IPS-15b (cell line): Measurements from ENCODE around the gene SCG3.

Experiments used
- H3K27me3 ChIP-seq: one replicate; pipeline ENCODE4 v1.6.1; 2013; ENCODE audit warnings: low read length; ENCODE audit not compliant: control insufficient read depth, insufficient read depth
- H3K36me3 ChIP-seq: one replicate; pipeline ENCODE4 v1.6.1; 2013; ENCODE audit warnings: low read length; ENCODE audit not compliant: control insufficient read depth, insufficient read depth
- H3K4me1 ChIP-seq: one replicate; pipeline ENCODE4 v1.6.1; 2013; ENCODE audit warnings: mild to moderate bottlenecking, low read length; ENCODE audit not compliant: control insufficient read depth, insufficient read depth
- H3K4me3 ChIP-seq: one replicate; pipeline ENCODE4 v1.5.1; 2013; ENCODE audit warnings: low read depth, low read length
- H3K9ac ChIP-seq: one replicate; pipeline ENCODE4 v1.6.1; 2013; ENCODE audit warnings: low read depth, mild to moderate bottlenecking, low read length
- H3K9me3 ChIP-seq: one replicate; pipeline ENCODE4 v1.6.1; 2013; ENCODE audit warnings: mild to moderate bottlenecking, low read length; ENCODE audit not compliant: control insufficient read depth, insufficient read depth

SCG3 gene

GRCh38 chr15:51735228-51736010 lies 54.1 kb downstream of the SCG3 start:
- Histone ChIP-seq H3K36me3 (no peaks in the 10 kb centered on the region), H3K9me3 (no peaks in the 10 kb centered on the region), H3K9ac (no peak overlapping the region), H3K4me1 (peaks cover 12% of the 10 kb centered on the region), H3K27me3 (peaks cover 35% of the 10 kb centered on the region), H3K4me3 (no peak overlapping the region)

DNA sequence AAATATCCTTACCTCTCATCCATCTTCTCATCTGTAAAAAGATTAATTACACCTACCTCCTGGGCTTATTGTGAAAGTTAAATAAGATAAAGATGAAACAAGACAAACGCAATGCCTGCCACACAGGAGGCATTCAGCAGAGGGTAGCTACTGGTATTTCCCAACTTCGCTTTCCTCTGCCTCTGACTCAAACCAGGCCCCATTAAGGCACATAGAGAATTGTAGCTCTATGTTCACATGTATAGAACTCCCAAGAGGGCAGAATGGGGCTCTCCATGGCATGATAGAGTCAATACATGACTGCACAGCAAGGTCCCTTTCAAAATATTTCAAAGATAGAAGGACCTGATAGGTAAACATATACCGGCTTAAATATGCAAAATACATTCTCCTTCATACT lies 54.8 kb downstream of the SCG3 start:
- Histone ChIP-seq H3K4me1 (peaks cover 12% of the 10 kb centered on the region), H3K27me3 (peaks cover 35% of the 10 kb centered on the region), H3K9me3 (no peaks in the 10 kb centered on the region), H3K36me3 (no peaks in the 10 kb centered on the region), H3K9ac (no peak overlapping the region), H3K4me3 (no peak overlapping the region)

GRCh38 chr15:51736751-51737521 lies 55.6 kb downstream of the SCG3 start:
- Histone ChIP-seq H3K36me3 (no peaks in the 10 kb centered on the region), H3K9ac (no peak overlapping the region), H3K4me3 (peak overlapping the region; percentile 60), H3K9me3 (no peaks in the 10 kb centered on the region), H3K27me3 (peaks cover 35% of the 10 kb centered on the region), H3K4me1 (peaks cover 8% of the 10 kb centered on the region)

DNA sequence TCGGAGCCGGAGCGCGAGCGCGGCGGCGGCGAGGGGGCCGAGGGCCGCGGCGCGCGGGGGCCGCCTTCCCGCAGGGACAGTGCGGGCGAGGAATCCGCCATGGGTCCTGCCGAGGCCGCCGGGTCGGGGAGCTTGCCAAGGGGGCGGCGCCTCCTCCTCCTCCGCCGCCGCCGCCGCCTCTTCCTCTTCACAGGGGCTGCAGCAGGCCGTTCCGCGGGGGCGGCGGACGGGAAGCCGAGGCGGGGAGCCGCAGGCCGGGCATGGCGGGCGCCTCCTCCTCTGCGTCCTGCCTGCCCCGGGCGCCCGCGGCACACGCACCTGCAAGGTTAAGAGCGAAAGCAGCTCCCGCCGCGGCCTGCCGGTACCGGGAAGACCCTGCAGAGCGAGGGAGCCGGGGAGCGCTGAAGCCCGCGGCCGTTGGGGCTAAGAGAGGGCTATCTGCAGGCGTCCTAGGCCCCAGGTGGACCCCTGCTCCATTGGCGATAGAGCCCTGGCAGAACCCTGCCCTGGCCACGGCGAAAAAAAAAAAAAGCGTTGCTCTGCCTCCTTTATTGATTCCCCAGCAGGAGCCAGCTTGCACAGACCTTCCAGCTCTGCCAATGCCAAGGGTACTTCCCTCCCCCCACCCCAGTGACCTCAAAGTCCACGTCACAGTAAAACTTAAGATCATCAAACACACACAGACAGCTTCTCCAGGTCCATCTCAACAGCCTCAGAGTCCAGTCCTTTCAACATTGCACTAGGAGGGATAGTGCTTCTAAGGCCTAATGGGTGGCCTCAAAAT lies 56.4 kb downstream of the SCG3 start, which contains the start of gene LYSMD2:
Gene LYSMD2 (minus strand): TSS at position 134 of the 784 bp plus-strand sequence. CDS start 33 bp downstream, at position 101.
- H3K9me3 ChIP-seq = no peaks in the 10 kb centered on the region
- H3K9ac ChIP-seq = no peak within 1 kb of the TSS
- H3K36me3 ChIP-seq = no peaks in the 10 kb centered on the region
- peaks cover 6% of the 10 kb centered on the region for H3K4me1 ChIP-seq
- H3K4me3 ChIP-seq = peak within 1 kb of the TSS; percentile 60
- peaks cover 35% of the 10 kb centered on the region for H3K27me3 ChIP-seq

GRCh38 chr15:51738553-51738952 lies 57.2 kb downstream of the SCG3 start:
- Histone ChIP-seq H3K9ac (no peak overlapping the region), H3K27me3 (peaks cover 35% of the 10 kb centered on the region), H3K4me1 (peaks cover 6% of the 10 kb centered on the region), H3K36me3 (no peaks in the 10 kb centered on the region), H3K9me3 (no peaks in the 10 kb centered on the region), H3K4me3 (peak overlapping the region; percentile 60)

DNA sequence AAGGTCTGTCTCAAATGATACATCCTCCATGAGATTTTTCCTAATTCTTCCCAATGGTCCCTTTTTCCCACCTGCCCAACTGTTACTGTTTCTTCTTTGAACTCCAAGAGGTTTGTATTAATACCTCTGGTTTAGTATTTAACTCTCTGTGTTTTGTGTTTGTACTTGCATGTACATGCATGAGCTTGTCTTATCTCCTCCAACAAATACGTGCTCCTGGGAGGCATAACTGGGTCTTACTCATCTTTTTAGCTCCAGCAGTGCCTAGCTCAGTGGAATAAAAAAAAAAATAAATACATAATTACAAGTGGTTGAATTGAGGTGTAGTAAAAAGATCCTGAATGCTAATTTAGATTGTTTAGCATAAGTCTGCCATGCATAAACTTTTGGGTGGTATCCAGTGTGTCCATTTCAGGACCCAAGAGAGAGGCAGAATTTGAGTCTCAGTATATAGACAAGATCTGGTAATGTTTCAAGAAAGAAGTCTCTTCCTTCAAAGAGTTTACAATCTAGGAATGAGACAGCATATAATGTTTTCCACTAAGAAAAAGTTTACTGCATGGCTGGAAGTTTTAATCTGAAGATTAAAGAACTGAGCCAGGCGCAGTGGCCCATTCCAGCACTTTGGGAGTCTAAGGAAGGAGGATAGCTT lies 57.9 kb downstream of the SCG3 start:
- Histone ChIP-seq H3K9me3 (no peaks in the 10 kb centered on the region), H3K4me3 (no peak overlapping the region), H3K4me1 (peaks cover 6% of the 10 kb centered on the region), H3K27me3 (peaks cover 35% of the 10 kb centered on the region), H3K36me3 (no peaks in the 10 kb centered on the region), H3K9ac (no peak overlapping the region)

GRCh38 chr15:51749307-51749706 lies 68.0 kb downstream of the SCG3 start:
- no peaks in the 10 kb centered on the region for H3K9me3 ChIP-seq
- no peak overlapping the region for H3K4me3 ChIP-seq
- peaks cover 3% of the 10 kb centered on the region for H3K4me1 ChIP-seq
- H3K27me3 ChIP-seq = peaks cover 46% of the 10 kb centered on the region
- no peaks in the 10 kb centered on the region for H3K36me3 ChIP-seq
- no peak overlapping the region for H3K9ac ChIP-seq

GRCh38 chr15:51750186-51750585 lies 68.9 kb downstream of the SCG3 start:
- Histone ChIP-seq H3K9ac (no peak overlapping the region), H3K36me3 (no peaks in the 10 kb centered on the region), H3K9me3 (no peaks in the 10 kb centered on the region), H3K4me3 (no peak overlapping the region), H3K27me3 (peaks cover 46% of the 10 kb centered on the region), H3K4me1 (peaks cover 3% of the 10 kb centered on the region)

- peaks cover 46% of the 10 kb centered on the region for H3K27me3 ChIP-seq
- H3K4me3 ChIP-seq = peak within 1 kb of the TSS; percentile 89
- no peaks in the 10 kb centered on the region for H3K9me3 ChIP-seq
- H3K36me3 ChIP-seq = no peaks in the 10 kb centered on the region
- peaks cover 3% of the 10 kb centered on the region for H3K4me1 ChIP-seq
- H3K9ac ChIP-seq = peak within 1 kb of the TSS; percentile 14
Observed at GRCh38 chr15:51750792-51751696, 69.7 kb downstream of the SCG3 start, which contains the start of gene TMOD2. TSS of gene TMOD2 (plus strand) at chr15:51751597. CDS start at chr15:51766442, 14,845 bp downstream.
